ENCODE results near the gene KCNQ4.

KCNQ4 gene

GRCh38 chr1:40808444-40808843, 24.9 kb downstream of the KCNQ4 start:
- no peak overlapping the region for H3K4me3 ChIP-seq (ENCODE audit: low read depth, low read length)
- no peak for DNase-seq (ENCODE audit: low read depth)
- no peak for TF ChIP-seq CTCF (IDR thresholded peaks at IDR 0.05; ENCODE audit: control insufficient read depth, extremely low read depth, insufficient read depth)

GRCh38 chr1:40808909-40809308, 25.3 kb downstream of the KCNQ4 start:
- TF ChIP-seq CTCF (IDR thresholded peaks at IDR 0.05; ENCODE audit: control insufficient read depth, extremely low read depth, insufficient read depth) = no peak
- no peak for DNase-seq (ENCODE audit: low read depth)
- no peak overlapping the region for H3K4me3 ChIP-seq (ENCODE audit: low read depth, low read length)

GRCh38 chr1:40810927-40811326, 27.3 kb downstream of the KCNQ4 start:
- no peak overlapping the region for H3K4me3 ChIP-seq (ENCODE audit: low read depth, low read length)
- no peak for TF ChIP-seq CTCF (IDR thresholded peaks at IDR 0.05; ENCODE audit: control insufficient read depth, extremely low read depth, insufficient read depth)
- DNase-seq (ENCODE audit: low read depth) = no peak

GRCh38 chr1:40815420-40815819, 31.8 kb downstream of the KCNQ4 start:
- no peak for TF ChIP-seq CTCF (IDR thresholded peaks at IDR 0.05; ENCODE audit: control insufficient read depth, extremely low read depth, insufficient read depth)
- no peak overlapping the region for H3K4me3 ChIP-seq (ENCODE audit: low read depth, low read length)

GRCh38 chr1:40817791-40818263, 34.2 kb downstream of the KCNQ4 start:
- no peak for TF ChIP-seq CTCF (IDR thresholded peaks at IDR 0.05; ENCODE audit: control insufficient read depth, extremely low read depth, insufficient read depth)
- no peak for DNase-seq (ENCODE audit: low read depth)
- H3K4me3 ChIP-seq (ENCODE audit: low read depth, low read length) = no peak overlapping the region

More at GRCh38 chr1:40815420-40815819, 31.8 kb downstream of the KCNQ4 start:
- DNase-seq (ENCODE audit: low read depth) = no peak

- DNase-seq (ENCODE audit: low read depth) = no peak
- H3K4me3 ChIP-seq (ENCODE audit: low read depth, low read length) = no peak overlapping the region
- TF ChIP-seq CTCF (IDR thresholded peaks at IDR 0.05; ENCODE audit: control insufficient read depth, extremely low read depth, insufficient read depth) = no peak
These were observed 34.8 kb downstream of the KCNQ4 start for GRCh38 chr1:40818264-40818961.

- no peak for DNase-seq (ENCODE audit: low read depth)
- no peak overlapping the region for H3K4me3 ChIP-seq (ENCODE audit: low read depth, low read length)
- no peak for TF ChIP-seq CTCF (IDR thresholded peaks at IDR 0.05; ENCODE audit: control insufficient read depth, extremely low read depth, insufficient read depth)
These were observed 35.5 kb downstream of the KCNQ4 start for GRCh38 chr1:40819101-40819500.

All from LNCaP clone FGC (cell line).